C4-2B (cell line): Measurements from ENCODE around the gene BAHD1.

Source experiments
- ZFX ChIP-seq: fragments of 450-650 bp; IDR thresholded peaks from 2 replicates; pipeline ENCODE4 v1.6.1; 2017
- TF ChIP-seq, protein P1 (sequence below): fragments of 450-650 bp; conservative IDR thresholded peaks from 2 replicates; pipeline ENCODE4 v1.5.1; 2017; ENCODE audit warnings: mild to moderate bottlenecking

- TF ChIP-seq, protein P1, sequence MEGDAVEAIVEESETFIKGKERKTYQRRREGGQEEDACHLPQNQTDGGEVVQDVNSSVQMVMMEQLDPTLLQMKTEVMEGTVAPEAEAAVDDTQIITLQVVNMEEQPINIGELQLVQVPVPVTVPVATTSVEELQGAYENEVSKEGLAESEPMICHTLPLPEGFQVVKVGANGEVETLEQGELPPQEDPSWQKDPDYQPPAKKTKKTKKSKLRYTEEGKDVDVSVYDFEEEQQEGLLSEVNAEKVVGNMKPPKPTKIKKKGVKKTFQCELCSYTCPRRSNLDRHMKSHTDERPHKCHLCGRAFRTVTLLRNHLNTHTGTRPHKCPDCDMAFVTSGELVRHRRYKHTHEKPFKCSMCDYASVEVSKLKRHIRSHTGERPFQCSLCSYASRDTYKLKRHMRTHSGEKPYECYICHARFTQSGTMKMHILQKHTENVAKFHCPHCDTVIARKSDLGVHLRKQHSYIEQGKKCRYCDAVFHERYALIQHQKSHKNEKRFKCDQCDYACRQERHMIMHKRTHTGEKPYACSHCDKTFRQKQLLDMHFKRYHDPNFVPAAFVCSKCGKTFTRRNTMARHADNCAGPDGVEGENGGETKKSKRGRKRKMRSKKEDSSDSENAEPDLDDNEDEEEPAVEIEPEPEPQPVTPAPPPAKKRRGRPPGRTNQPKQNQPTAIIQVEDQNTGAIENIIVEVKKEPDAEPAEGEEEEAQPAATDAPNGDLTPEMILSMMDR, result no peak
- TF ChIP-seq ZFX, result no peak
Observed at GRCh38 chr15:40415226-40415625, 25.5 kb upstream of the BAHD1 start.
